ENCODE data around the gene LRMDA. TPM values are rescaled to one million over a fixed set of nuclear protein-coding genes. Genes with fewer than 3 reads are reported as not detected.

Gene LRMDA
- total RNA-seq, 1 experiment from 2014 or later, result 4.8 TPM

- TF ChIP-seq, protein P1, sequence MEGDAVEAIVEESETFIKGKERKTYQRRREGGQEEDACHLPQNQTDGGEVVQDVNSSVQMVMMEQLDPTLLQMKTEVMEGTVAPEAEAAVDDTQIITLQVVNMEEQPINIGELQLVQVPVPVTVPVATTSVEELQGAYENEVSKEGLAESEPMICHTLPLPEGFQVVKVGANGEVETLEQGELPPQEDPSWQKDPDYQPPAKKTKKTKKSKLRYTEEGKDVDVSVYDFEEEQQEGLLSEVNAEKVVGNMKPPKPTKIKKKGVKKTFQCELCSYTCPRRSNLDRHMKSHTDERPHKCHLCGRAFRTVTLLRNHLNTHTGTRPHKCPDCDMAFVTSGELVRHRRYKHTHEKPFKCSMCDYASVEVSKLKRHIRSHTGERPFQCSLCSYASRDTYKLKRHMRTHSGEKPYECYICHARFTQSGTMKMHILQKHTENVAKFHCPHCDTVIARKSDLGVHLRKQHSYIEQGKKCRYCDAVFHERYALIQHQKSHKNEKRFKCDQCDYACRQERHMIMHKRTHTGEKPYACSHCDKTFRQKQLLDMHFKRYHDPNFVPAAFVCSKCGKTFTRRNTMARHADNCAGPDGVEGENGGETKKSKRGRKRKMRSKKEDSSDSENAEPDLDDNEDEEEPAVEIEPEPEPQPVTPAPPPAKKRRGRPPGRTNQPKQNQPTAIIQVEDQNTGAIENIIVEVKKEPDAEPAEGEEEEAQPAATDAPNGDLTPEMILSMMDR (IDR thresholded peaks at IDR 0.05 in 2 of 3, conservative IDR thresholded peaks at IDR 0.05 in 1 of 3; ENCODE audit: borderline replicate concordance in 1 of 3, insufficient read depth in 1 of 3, low read depth in 2 of 3, low read length in 2 of 3), result no peak
- TF ChIP-seq POLR2AphosphoS5 (IDR thresholded peaks at IDR 0.05; ENCODE audit: low read depth, low read length) (no peak), ZNF274 (IDR thresholded peaks at IDR 0.05; ENCODE audit: low read depth, low read length) (no peak), POLR2A (IDR thresholded peaks at IDR 0.05; ENCODE audit: borderline replicate concordance, extremely low read depth, insufficient read depth, insufficient read length) (no peak), MAX (IDR thresholded peaks at IDR 0.05) (no peak), ELF1 (IDR thresholded peaks at IDR 0.05; ENCODE audit: borderline replicate concordance, low read depth) (no peak), ZFX (IDR thresholded peaks at IDR 0.05) (no peak), SP1 (IDR thresholded peaks at IDR 0.05; ENCODE audit: low read depth) (no peak)
Measured at GRCh38 chr10:75508814-75509306, 77.4 kb downstream of the LRMDA start (continued).

DNA sequence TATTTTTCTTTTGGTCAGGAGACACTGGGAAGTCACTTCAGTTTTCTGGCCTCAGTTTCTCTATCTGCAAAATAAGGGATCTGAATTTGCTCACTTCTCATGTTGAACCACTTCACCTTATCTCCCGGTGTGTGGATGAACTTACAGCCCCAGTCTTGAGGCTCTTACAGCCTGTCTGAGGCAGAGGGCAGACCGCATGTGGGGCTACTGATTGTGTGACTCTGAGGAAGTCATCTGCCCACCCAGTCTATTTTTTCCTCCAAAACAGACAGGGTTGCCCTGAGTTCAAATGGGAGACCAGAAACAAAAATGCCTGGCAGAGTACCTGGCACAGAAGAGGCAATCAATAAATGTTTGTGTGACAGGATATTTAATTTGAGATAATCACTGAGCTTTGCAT is 78.3 kb downstream of the LRMDA start:
- no peaks in the 10 kb centered on the region for H4K20me1 ChIP-seq (ENCODE audit: insufficient read depth)
- ChIA-PET POLR2A (no interaction called here), RAD21 (ENCODE audit: low non-redundant PET in 1 of 2, low total read pairs in 2 of 2, uncharacterized antibody in 2 of 2, unreplicated experiment in 2 of 2) (no interaction called here), CTCF (no interaction called here)
- no peak overlapping the region for H3K27ac ChIP-seq (ENCODE audit: low read depth, low read length)
- no peaks in the 10 kb centered on the region for H3K79me2 ChIP-seq (ENCODE audit: insufficient read depth, low read length)
- H3K4me1 ChIP-seq (ENCODE audit: control insufficient read depth in 1 of 2, insufficient read depth in 2 of 2, low read length in 2 of 2), result peaks cover 0 to 7% of the 10 kb centered on the region in 2 experiments; a peak in 1 of 4 replicates
- BruUV-seq (replicated peaks), result no TSS peak
- no peak for DNase-seq (ENCODE audit: low read depth, low spot score)
- H3K9ac ChIP-seq (ENCODE audit: low read length), result no peak overlapping the region
- ATAC-seq, result no peak
- H3K4me2 ChIP-seq (ENCODE audit: low read length), result no peak overlapping the region
- no peak overlapping the region for H3K4me3 ChIP-seq (replicated peaks in 1 of 2; ENCODE audit: low read depth in 1 of 2, low read length in 2 of 2)
- no peaks in the 10 kb centered on the region for H3K27me3 ChIP-seq (ENCODE audit: insufficient read depth, low read length)
- no peaks in the 10 kb centered on the region for H3K9me3 ChIP-seq (ENCODE audit: control insufficient read depth in 1 of 2, insufficient read depth in 1 of 2, low read depth in 1 of 2, low read length in 2 of 2)
- no peak for TF ChIP-seq SIN3A (IDR thresholded peaks at IDR 0.05; ENCODE audit: low read depth)
- TF ChIP-seq ATF3 (IDR thresholded peaks at IDR 0.05), result no peak
- TF ChIP-seq ZFX (IDR thresholded peaks at IDR 0.05), result no peak
- TF ChIP-seq EGR1 (IDR thresholded peaks at IDR 0.05; ENCODE audit: low read depth), result no peak
- no peak for TF ChIP-seq JUND (IDR thresholded peaks at IDR 0.05)
- TF ChIP-seq, protein P2, sequence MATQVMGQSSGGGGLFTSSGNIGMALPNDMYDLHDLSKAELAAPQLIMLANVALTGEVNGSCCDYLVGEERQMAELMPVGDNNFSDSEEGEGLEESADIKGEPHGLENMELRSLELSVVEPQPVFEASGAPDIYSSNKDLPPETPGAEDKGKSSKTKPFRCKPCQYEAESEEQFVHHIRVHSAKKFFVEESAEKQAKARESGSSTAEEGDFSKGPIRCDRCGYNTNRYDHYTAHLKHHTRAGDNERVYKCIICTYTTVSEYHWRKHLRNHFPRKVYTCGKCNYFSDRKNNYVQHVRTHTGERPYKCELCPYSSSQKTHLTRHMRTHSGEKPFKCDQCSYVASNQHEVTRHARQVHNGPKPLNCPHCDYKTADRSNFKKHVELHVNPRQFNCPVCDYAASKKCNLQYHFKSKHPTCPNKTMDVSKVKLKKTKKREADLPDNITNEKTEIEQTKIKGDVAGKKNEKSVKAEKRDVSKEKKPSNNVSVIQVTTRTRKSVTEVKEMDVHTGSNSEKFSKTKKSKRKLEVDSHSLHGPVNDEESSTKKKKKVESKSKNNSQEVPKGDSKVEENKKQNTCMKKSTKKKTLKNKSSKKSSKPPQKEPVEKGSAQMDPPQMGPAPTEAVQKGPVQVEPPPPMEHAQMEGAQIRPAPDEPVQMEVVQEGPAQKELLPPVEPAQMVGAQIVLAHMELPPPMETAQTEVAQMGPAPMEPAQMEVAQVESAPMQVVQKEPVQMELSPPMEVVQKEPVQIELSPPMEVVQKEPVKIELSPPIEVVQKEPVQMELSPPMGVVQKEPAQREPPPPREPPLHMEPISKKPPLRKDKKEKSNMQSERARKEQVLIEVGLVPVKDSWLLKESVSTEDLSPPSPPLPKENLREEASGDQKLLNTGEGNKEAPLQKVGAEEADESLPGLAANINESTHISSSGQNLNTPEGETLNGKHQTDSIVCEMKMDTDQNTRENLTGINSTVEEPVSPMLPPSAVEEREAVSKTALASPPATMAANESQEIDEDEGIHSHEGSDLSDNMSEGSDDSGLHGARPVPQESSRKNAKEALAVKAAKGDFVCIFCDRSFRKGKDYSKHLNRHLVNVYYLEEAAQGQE (IDR thresholded peaks at IDR 0.05; ENCODE audit: low read depth), result no peak
- TF ChIP-seq, protein P1 (IDR thresholded peaks at IDR 0.05 in 2 of 3, conservative IDR thresholded peaks at IDR 0.05 in 1 of 3; ENCODE audit: borderline replicate concordance in 1 of 3, insufficient read depth in 1 of 3, low read depth in 2 of 3, low read length in 2 of 3), result no peak
- no peak for TF ChIP-seq ELF1 (IDR thresholded peaks at IDR 0.05; ENCODE audit: borderline replicate concordance, low read depth)
- no peaks in the 10 kb centered on the region for H3K36me3 ChIP-seq (ENCODE audit: control insufficient read depth in 1 of 2, insufficient read depth in 2 of 2, low read length in 2 of 2)
- no peaks in the 10 kb centered on the region for H3K9me2 ChIP-seq (ENCODE audit: insufficient read depth)
- no peak overlapping the region for H2AFZ ChIP-seq (ENCODE audit: low read depth, low read length, poor library complexity, severe bottlenecking)
- intact Hi-C loops (cut with micrococcal nuclease), result no loop called here

Data from HCT116 (cell line).